GM18951 (cell line): Measurements from ENCODE around the gene FAM76A.

Experiments
- POLR2A ChIP-seq: IDR thresholded peaks from 4 replicates; pipeline ENCODE4 v1.6.1; 2011; ENCODE audit warnings: mild to moderate bottlenecking; ENCODE audit not compliant: insufficient read length, insufficient read depth; ENCODE audit errors: extremely low read depth
- in situ Hi-C: fragments of 300-500 bp; cut with MboI; formaldehyde crosslinking; loops from one replicate; pipeline ENCODE4 v1.12.0; 2022; ENCODE audit warnings: low sequenced_read_pairs, mixed read lengths, inconsistent platforms; ENCODE audit not compliant: unreplicated experiment

Gene FAM76A

GRCh38 chr1:27710574-27710973 lies 15.2 kb upstream of the FAM76A start:
- in situ Hi-C loops: no loop called here
- TF ChIP-seq POLR2A: no peak

GRCh38 chr1:27713139-27713725 lies 12.5 kb upstream of the FAM76A start:
- in situ Hi-C loops: no loop called here
- TF ChIP-seq POLR2A: no peak

DNA sequence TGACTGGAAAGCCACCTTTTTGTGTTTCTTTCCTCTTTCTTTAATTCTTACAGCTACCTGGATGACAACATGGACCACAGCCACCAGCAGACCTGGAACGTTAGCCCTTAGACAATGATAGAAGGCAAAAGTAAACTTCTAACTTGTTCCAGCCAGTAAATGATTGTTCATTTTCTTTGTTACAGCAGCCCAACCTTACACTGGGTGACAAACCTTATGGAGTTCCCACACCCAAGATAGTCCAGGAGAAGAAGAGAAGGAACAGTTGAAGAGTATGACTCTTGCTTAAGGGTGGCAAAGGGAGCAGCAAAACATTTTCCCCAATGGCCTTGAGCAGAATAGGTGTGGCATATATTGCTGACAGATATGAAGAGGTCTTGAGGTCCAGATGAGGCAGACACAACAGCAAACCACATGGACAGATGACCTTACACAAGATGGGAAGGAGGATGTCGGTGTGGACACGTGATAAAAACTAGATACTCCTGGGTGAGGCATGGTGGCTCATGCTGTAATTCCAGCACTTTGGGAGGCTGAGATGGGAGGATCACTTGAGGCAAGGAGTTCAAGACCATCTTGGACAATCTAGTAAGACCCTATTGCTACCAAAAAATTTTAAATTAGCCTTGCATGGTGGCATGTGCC lies 11.8 kb upstream of the FAM76A start:
- in situ Hi-C loops: no loop called here
- TF ChIP-seq POLR2A: no peak

GRCh38 chr1:27716262-27716895 lies 9.4 kb upstream of the FAM76A start:
- in situ Hi-C loops: no loop called here
- TF ChIP-seq POLR2A: no peak

DNA sequence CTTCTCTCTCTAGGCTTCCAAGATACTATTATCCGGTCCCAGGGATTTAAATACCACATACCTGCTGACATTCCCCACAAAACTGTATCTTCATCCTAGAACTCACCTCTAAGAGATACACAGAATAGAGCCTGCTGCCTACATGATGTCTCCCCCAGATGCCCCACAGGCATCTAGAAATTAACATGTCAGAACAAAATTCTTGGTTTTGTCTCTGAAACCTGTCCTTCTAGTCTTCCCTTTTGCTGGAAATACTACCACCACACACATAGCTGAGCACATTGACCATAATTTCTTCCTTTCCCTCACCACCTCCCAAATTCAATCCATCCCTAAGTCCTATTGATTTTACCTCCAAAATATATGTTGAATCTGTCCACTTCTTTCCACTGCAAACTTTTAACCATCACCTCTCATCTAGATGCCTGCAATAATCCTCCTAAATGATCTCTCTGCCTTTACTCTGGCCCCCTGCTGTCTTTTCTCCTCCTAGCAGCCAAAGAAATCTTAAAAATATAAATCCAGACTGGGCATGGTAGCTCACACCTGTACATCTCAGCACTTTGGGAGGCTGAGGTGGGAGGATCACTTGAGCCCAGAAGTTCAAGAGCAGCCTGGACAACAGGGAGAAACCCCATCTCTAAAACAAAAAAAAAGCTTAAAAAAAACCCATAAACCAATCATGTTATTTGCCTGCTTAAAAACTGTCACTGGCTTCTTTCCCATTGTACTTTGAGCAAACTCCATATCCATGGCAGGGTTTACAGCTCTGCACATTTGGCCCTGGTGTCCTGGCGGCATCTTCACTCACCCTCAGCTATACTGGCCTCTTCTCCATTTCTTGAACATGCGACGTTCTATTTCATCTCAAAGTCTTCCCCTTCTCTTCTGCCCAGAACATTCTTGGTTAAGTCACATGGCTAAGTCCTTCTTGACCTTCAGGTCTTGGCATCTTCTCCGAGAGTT lies 6.2 kb upstream of the FAM76A start:
- in situ Hi-C loops: no loop called here
- no peak for TF ChIP-seq POLR2A

DNA sequence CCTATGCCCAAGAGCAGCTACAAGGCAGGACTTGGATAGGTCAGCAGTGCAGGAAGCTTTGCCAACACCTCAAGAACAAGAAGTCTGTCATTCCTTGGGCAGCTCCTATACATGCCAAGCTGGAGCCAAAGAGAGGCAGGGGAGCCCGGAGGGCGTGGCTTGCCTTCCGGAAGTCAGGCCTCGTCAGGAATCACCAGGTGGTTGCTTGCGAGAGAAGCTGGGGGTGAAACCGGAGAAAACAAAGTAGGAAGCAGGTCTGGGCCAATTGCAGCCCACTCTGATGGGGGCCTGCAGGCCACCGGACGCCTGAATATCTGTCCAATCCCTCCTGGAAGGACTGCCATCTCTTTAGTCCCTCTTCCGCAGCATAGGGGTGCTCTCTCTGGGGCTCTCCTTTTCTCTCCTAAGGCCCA lies 794 bp upstream of the FAM76A start:
- no peak for TF ChIP-seq POLR2A
- in situ Hi-C loops: no loop called here

DNA sequence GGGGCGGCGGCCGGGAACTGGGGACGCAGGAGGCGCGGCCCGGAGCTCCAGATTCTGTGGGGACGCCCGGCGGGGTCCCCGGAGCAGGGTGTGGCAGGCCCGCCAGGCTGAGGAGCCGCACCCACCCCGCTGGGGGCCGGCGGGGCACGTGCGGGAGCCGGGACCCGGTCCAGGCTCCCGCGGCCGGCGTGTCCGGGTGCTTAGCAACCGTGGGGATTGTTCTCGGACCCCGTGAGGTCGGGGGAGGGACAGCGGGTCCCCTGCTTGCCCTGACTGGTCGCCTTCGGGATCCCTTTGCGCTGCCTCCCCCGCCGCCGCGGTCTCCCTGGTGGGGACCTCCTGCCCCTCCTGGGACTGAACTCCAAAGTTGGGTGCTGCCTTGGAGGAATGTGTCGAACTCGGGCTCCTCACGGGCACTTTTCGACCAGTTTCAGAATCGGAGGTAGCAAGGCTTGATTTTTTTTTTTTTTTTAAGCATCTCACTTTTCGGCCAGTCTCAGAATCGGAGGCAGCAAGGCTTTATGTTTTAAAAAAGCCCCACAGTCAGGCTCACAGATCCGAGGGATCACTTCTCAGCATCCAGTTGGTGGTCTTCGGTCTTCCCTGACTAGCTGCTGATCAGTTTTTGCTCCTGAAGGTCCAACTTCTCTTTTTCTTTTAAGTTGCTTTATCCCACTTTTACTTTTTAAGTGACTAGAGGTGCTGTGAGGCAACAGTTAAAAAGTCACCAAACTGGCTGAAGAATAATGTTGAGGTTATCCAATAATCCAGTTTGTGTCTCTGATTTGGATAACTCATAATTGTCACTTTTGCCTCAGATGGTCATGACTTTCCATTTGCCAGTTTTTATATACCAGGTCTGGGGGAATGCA lies 648 bp downstream of the FAM76A start:
- no peak for TF ChIP-seq POLR2A
- in situ Hi-C loops: no loop called here

DNA sequence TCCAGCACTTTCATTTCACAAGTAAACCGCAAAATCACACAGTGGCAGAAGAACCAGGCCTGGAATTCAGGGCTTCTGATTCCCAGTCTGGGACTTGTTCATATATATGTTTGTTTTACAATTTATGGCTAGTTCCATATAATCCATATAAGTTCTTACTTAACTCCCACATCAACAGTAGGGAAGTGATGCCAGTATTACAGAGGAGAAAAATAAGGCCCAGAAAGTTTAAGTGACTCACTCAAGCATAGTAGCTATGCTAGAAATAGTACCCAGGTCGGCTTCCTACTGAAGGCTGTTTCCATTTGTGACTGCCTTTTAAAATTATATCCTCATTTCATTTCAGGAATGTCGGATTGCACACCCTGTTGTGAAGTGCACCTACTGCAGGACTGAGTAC lies 1.4 kb downstream of the FAM76A start:
- in situ Hi-C loops: no loop called here
- TF ChIP-seq POLR2A: no peak

- in situ Hi-C loops: no loop called here
- no peak for TF ChIP-seq POLR2A
These were observed 10.5 kb downstream of the FAM76A start for GRCh38 chr1:27736252-27736651.

GRCh38 chr1:27741121-27741520 lies 15.4 kb downstream of the FAM76A start:
- in situ Hi-C loops: no loop called here
- TF ChIP-seq POLR2A: no peak

- in situ Hi-C loops: no loop called here
- TF ChIP-seq POLR2A: no peak
These were observed 18.8 kb downstream of the FAM76A start for GRCh38 chr1:27744556-27744955.

- no peak for TF ChIP-seq POLR2A
- in situ Hi-C loops: no loop called here
These were observed 19.7 kb downstream of the FAM76A start for GRCh38 chr1:27745466-27745865.
